COLO668 (cell line): ENCODE data around the gene GOT2.
"Not testable (repeated sequence)": the region's sequence is repeated elsewhere in the genome, so short reads cannot be mapped to it uniquely, and the experiment has no call there.

ENCODE experiments used
- DNase-seq: peaks from one replicate; lab custom pipeline; 2025; ENCODE audit not compliant: unreplicated experiment; lab: John Stamatoyannopoulos, UW

GOT2 gene

DNA sequence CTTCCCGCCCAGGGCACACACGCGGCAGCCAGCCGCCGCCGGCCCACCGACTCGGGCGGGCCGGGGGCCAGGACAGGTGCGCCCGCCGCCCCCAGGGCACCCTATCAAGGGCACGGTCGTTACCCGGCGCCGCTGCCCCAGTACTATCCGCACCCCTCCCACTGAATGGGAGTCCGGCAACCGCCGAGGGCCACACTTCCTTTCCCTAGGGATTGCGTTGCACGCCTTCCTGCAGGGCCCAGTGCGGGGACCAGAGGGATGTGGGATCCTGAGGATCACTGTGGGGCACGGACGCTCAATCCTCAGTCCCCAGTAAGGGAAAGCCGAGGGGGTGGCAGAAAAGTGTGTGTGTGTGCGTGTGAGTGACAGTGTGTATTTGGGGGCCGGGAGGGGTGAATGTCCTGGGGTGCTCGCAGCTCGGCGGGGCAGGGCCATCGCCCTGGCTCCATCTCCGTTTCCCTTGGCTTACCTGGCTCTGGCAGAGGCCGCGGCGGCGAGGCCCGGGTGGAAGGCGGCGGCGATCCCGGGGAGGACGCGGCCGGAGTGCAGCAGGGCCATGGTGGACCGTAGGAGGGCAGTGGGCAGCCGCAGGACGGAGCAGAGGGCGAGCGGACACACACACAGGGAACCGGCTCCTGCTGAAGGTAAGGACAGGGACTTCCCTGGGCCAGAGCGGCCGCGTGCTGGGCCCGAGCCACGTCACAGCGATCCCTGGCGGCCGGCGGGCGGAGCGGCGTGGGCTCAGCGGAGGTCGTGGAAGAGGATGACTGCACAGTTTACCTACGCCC lies at the start of gene GOT2:
TSS of gene GOT2 (minus strand) at position 646 of the 788 bp plus-strand sequence. CDS start at position 558, 88 bp downstream.
- peak; percentile 90 for DNase-seq

DNA sequence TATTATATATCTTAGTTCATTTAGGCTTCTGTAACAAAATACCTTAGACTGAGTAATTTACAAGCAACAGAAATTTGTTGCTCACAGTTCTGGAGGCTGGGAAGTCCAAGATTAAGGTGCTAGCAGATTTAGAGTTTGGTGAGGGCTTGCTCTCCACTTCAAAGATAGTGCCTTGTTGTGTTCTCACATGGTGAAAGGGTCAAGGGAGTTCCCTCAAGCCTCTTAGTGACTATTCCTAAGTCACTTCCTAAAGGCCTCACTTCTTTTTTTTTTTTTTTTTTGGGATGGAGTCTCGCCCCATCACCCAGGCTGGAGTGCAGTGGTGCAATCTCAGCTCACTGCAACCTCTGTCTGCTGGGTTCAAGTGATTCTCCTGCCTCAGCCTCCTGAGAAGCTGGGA lies 45.2 kb upstream of the GOT2 start:
- DNase-seq, result not testable (repeated sequence)

DNA sequence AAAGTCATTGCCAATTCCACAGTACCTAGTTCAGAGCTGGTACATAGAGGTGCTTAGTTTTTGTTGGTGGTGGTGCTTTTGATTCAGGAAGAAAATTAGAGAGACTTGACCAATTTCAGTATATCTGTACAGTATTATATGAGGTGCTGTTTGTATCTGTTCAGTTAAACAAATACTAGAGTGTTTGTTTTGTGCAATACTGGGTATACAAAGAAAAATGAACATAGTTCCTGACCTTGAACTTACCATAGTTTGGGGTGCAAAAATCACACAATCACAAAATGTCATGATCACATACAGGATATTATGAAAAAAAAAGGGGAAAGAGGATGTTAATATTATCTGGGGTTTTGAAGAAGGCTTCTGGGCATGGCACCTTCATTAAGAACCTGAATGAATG lies 39.8 kb upstream of the GOT2 start:
- no peak for DNase-seq

DNA sequence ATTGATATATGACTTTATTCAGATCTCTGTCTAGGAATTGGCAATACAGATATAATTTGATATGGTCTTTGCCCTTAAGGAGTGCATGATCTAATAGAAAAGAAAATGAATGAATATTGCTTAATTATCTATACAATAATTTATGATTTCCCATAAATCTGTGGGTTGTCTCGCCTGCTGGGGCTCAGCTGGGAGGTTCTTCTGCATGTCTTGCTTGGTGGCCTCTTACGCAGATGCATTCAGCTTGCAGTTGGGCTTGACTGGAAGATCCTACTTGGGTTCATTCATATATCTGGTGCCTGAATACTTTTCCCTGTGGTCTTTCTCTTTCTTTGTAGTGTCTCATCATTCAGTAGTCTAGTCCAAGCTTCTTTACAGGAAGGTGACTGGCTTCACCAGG lies 34.0 kb upstream of the GOT2 start:
- no peak for DNase-seq

DNA sequence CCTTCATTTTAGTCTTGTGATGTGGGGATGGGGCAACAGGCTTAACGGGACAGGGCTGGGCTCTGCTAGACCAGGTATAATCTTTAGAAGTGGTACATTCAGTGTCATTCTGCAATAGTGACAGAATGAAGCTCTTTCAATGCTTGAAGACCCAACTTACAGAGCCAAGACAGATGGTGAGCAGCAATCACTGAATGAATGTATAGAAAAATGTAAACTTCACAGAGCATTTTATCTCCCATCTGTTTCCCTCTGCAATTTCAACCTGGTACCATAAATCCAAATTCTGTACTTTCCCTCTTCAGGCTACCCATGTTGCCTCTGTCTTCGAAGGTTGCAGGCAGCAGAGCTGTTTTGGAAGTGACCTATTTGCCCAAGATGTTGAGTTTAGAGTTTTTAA lies 33.5 kb upstream of the GOT2 start:
- no peak for DNase-seq

DNA sequence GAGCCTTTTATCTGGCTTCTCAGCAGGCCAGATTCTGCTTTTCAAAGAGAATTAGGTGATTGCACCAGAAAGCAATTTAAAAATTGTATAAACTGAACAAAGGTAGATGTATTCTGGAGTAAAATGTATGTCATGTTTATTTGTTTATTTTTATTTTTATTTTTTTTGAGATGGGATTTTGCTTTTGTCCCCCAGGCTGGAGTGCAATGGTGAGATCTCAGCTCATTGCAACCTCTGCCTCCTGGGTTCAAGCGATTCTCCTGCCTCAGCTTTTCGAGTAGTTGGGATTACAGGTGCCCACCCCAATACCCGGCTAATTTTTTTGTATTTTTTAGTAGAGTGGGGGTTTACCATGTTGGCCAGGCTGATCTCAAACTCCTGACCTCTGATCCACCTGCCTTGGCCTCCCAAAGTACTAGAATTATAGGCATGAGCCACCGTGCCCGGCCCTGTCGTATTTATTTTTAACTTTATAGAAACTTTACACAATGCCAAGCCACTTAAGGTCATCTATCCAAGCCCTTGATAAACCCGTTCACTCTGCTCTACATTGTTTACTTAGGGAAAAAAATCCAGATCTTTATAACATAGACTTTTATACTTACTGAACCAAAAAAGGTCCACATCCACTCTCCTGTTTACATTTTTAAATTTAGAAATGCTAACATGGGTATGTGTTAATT lies 22.7 kb upstream of the GOT2 start:
- no peak for DNase-seq

DNA sequence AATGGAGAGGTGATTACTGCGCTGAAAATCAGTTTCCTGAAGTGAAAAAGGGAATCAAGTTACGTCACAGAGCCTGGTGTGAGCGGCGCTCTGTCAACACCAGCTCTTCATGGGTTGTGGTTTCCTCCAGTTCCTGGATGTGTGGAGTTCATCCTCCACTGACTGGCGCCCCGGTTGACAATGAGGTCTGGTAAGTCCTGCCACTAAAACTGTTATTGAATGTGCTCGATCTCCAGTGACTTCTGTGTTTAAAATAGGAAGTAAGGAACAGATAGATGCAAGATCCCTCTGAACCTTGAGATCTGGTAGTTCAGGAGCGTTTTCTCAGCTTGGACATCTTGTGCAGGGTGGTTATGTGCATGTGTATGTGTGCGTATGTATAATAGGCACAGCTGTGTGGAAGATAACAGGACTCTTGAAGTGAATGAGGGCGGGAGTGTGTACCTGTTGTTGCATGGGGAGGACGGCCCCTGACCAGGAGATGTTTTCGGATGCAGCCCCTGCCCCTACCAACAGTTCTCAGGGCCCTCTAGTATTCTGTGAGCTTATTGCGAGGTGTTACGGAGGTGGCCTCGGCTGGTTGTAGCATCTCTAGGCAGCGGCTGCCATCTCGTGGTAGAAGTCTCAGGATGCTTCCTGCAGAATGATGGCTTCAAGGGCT lies 22.0 kb upstream of the GOT2 start:
- peak; percentile 68 for DNase-seq

DNA sequence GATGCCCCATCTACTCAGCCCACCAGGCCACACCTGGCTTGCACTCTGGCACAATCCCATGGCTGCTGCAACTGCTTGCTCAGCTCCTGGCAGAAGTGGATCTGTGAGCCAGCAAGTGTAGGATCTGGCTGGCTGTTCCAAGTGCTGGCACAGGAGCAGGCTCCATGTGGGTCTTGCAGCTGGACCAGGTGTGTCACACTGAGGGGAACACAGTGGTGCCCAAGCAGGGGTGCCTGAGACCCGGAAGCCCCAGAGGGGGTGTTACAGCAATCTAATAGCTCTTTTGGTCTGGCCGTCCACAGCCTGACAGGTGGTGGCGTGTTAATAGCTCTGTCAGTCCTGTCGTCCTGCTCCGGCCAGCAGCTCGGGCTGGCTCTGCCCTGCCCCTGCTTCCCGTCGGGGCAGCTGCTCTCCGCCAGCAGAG lies 19.6 kb upstream of the GOT2 start:
- peak; percentile 34 for DNase-seq

DNA sequence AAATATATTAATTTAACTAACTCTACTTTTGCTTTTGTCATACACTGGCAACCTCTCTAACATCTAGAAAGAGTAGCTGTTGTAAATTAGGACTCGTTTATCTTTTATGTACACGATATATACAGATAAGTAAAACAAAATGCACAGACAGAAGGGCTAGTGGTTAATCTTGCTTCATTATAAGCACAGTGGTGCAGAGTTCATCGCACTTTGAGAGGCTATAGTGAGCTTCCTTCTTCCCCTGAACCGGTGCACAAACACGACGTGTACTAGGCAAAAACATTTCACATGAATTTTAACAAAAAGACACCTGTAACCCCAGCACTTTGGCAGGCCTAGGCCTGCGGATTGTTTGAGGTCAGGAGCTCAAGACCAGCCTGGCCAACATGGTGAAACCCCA lies 10.4 kb upstream of the GOT2 start:
- DNase-seq, result no peak

DNA sequence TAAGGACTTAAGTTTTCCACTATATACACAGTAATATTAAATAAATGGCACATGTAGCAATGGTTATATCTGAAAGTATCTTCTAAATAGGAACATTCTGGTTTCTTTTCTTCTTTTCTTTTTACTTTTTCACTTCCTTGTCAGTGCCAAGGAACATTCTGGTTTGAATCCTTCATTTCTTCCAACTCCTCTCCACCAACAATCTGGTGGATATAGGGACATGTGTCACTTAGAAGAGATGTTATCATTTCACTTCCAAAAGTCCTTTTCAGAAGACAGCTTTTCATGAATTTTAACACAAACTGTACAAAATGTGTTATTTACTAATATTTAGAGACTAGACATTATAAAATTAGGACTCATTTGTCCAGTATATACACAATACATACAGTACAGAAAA lies 7.9 kb upstream of the GOT2 start:
- DNase-seq, result no peak

DNA sequence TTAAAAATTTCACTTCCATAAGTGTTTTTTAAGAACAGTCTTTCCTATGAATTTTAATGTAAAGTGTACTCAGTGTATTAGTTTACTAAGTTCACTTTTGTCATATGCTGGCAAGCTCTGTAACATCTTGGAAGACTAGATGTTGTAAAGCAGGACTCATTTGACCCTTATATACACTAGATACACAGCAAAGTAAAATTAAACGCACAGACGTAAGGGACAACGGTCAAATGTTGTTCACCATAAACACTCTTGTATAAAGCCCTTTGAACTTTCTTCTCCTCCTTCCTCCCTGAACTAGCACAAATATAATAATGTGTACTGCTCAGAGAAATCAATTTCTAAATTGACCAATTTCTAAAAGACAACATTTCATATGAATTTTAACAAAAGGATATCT lies 7.0 kb upstream of the GOT2 start:
- DNase-seq, result no peak

DNA sequence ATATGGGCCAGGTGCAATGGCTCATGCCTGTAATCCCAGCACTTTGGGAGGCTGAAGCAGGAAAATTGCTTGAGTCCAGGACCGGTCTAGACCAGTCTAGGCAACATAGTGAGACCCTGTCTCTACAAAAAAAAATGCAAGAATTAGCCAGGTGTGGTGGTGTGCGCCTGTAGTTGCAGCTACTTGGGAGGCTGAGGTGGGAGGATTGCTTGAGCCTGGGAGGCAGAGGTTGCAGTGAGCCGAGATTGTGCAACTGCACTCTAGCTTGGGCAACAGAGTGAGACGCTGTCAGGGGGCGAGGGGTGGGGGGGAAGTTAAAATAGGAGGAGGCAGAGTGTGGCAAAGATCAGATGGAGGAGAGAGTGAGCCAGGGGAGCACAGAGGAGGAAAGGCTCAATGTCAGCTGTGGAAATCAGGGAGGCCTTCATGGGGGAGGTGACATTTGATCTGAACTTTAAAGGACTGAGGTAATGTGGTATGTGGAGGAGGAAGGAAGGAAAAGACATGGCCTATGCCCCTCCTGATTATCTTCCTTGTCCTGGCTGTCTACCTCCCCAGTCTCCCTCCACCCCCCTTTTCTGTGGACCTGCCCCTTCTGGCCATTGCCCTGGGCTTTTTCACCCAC lies 4.7 kb upstream of the GOT2 start:
- DNase-seq, result no peak

DNA sequence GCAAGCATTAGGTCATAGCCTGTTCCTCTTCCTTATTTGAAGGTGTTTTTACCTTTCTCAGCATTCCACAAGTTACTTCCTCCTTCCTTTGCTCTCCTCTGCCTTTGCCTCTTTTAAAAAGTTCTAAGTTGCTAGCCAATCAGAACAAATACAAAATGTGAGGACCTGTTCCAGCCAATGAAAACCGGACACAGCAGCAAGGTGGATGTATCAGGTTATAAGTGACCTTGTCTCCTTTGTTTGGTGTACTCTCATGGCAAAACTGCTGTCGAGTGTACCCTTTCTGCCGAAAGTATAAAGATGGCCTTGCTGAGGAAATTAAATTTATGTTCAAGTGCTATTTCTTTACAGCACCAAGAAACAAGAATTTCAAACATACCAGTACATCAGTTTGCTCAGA lies 2.2 kb upstream of the GOT2 start:
- DNase-seq, result not testable (repeated sequence)

DNA sequence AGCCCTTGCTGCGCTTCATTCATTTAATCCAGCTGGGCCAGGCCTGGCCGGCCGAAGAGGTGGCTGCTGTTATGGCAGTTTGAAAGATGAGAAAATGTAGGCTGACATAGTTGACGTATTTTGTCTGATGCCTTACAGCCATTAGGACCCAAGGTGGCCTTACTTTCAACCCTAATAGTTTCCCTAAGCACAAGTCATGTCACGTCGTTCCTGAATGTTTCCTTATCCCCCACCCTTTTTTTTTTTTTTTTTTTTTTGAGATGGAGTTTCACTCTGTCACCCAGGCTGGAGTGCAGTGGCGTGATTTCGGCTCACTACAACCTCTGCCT lies 307 bp upstream of the GOT2 start:
- no peak for DNase-seq

DNA sequence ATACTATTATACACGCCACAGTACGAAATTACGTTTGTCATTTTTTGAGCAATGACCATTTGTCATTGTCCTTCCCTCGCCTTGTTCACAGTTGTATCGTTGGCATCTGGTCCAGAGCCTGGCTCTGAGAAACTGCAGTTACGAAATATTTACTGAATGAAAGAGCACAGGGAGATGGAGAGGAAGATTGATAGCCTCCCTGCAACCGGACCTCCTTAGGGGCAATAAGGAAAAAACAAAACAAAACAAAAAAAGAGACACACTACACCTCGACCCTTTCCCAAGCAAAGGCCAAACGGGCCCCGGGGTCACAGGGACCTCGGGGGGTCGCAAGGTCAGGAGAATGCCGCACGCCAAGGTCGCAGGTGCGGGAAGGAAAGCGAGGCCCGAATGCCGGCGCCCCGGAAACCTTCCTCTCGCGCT lies 857 bp downstream of the GOT2 start:
- no peak for DNase-seq

DNA sequence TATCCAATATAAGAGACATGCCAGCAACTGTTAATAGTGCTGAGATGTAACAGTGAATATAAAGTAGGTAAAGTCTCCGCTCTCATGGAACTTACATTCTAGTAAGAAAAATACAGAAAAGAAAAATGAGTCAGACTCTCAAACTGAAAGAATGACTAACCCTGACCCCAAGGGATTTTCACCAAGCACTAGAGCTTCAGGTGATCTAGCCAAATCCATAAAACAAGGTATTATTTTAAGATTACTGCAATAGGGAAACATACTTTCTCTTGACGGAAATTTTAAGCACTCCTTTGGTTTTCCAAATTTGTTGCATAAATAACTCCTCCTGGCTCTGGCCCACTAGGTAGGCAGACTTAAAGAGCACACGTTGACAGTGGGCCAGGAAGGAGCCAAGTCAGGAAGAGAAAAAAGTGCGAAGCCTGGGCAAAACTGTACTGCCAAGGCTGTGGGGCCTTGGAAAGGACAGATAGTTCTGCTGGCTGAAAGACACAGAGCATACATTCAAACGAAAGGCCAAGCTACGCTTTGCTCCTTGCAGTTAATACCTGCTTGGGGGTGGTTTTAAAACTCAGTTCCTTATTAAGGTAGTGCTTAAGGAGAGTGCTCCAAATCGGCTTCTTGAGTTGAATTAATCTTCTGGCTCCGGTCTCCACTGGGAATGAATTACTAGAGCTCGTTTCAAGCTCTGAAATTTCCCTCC lies 1.4 kb downstream of the GOT2 start:
- no peak for DNase-seq

DNA sequence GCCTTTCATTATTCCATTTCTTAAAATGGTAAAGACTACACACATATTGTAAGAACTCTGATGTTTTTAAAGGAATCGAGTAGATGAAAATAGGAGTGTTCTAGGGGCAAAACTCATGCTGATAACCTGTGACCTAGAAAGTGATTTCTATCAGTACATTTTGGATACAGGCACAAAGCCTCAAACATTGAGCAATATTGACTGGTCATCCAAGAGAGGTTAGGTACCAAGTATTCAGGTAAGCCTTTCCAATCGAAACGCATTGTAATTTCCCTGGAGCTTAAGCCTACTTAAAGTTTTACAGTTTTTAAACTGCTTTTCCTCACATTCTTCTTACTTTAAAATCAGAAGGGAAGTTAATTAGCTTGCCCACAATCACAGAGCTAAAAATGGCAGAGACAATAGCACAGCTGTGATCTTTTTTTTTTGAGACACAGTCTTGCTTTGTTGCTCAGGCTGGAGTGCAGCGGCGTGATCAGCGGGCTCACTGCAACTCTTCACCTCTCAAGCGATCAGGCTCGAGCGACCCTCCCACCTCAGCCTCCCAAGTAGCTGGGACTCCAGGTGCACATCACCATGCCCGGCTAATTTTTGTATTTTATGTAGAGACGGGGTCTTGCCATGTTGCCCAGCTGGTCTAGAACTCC lies 3.3 kb downstream of the GOT2 start:
- DNase-seq, result no peak

DNA sequence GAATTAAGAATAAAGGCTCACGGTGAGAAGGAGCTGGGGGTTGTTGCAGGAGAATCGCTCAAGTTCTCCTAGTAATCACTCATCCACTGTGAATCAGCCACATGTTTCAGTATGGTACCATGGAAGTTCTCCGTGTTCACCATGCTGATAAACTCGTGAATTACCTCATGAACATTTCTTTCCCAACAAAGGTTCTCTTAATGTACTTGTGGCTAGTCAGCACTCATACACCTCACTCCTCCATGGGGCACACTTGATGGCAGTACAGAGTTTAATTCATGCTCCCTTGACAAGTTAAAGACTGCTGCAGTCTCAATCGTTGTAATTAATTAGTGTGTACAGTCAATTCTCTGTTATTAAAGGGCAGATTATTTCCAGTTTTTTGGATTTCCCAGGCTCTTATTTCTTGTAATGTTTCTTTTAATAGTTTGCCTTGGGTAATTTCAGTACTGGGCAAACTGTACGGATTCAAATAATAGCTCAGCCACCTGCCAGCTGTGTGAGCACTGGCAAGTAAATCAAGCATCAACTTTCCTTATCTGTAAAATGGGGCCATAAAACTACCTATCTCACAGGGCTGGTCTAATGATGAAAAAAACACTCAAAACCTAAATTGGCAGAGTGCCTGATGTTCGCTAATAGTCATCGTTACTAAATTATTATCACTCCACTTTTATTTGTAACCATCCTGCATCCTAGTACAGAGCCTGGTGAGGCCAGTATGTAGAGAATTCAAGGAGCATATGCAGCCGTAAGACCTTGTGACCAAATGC lies 6.1 kb downstream of the GOT2 start:
- DNase-seq, result no peak

DNA sequence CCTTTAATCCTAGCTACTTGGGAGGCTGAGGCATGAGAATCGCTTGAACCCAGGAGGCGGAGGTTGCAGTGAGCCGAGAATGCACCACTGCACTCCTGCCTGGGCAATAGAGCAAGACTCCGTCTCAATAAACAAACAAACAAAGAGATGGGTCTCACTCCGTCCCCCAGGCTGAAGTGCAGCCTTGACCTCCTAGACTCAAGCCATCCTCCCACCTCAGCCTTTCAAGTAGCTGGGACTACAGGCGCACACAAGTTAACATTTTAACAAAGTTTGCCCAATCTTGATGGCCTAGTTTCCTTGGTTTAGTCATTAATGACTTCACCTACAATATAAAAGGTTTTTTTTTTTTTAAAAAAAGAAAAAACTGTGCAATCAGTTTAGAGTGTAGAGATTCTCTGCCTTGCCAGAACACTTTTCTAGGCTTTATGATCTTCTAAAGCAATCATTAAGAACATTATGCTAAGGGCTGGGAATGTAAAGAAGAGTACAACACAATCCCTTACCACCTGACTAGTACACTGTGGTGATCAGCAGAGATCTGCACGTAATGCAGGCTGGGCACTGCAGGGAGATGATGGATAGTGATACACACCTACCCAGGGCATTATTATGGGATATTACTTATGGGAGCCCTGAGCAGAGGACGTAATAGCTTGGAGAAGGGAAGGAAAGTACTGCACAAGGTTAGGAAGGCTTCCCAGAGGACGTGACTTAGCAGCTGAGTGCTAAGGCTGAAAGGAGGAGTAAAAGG lies 6.9 kb downstream of the GOT2 start:
- no peak for DNase-seq
